ENCODE data around the gene ST3GAL5. TPM values are rescaled to one million over a fixed set of nuclear protein-coding genes. Genes with fewer than 3 reads are reported as not detected.

The ST3GAL5 gene
- total RNA-seq, 1 experiment from 2014 or later: 5.9 TPM

DNA sequence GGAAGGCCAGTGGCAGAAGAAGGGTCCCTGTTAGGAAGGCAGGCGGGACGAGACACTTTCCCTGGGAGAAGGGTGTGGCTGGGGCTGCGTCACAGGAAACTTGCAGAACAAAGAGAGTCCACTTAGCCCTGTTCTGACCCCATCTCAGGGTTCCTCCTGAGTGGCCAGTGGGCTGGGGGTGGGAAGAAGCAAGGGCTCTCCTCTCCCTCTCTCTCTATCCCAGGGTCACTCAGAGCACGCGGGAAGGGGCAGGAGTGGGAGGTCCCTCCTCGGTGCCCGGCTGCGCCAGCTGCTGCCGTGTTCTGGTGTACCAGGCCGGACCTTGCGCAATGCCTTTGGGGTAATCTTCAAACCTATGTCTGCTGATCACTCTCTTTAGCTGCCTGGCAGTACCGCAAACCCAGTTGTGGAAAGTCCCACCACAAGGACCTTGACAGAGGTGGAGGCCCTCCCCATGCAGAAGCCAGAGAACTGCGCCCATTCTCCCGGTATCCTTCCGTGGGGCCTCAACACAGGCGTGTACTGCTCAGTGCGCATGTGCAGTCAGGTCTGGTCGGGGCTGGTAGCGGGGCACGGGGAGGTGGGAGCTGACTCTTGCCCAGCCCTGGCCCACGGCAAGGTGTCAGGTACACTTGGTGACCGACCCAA, 47.8 kb upstream of the ST3GAL5 start:
- peak; percentile 55 to 56 for DNase-seq
- H3K4me2 ChIP-seq: peak overlapping the region; percentile 69
- CTCF ChIA-PET: no interaction called here

DNA sequence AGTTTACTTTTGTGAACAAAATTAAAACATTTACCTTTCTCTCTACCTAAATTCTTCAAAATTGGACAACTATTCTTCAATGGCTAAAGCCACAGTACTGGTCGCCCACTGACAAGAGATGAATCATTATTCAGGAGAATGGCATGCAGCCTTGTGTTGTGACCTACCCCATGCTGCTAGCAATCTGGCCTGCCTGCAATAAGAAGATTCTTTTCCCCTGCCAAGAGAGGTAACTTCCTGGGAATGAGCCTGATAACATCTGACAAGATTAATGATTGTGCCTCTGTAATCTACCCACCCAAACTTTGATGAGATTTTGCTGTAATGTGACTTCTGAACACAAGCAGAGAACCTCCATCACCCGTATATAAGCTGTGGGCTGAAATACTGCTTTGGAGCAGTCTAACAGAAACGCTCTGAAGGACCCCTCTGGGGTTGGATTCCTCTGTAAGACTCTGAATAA, 47.0 kb upstream of the ST3GAL5 start:
- peak; percentile 69 to 97 for DNase-seq
- POLR2A ChIA-PET (ENCODE audit: unreplicated experiment): no interaction called here
- Histone ChIP-seq H3K9me2 (ENCODE audit: insufficient read depth) (no peaks in the 10 kb centered on the region), H3K4me3 (peak overlapping the region; percentile 21; the same call in 1 of the 2 replicates), H3K4me2 (peak overlapping the region; percentile 69), H3K79me2 (ENCODE audit: low read depth) (no peaks in the 10 kb centered on the region), H3K9me3 (ENCODE audit: insufficient read depth, low read depth) (peaks cover 10% of the 10 kb centered on the region; the same call in 1 of the 2 replicates), H3K4me1 (replicated peaks; ENCODE audit: insufficient read depth) (peaks cover 77% of the 10 kb centered on the region), H3K36me3 (ENCODE audit: low read depth) (no peaks in the 10 kb centered on the region), H3K27ac (peak overlapping the region; percentile 87), H4K20me1 (ENCODE audit: insufficient read depth) (no peaks in the 10 kb centered on the region), H3K27me3 (ENCODE audit: insufficient read depth, low read depth) (no peaks in the 10 kb centered on the region), H2AFZ (no peak overlapping the region), H3F3A (ENCODE audit: insufficient read depth, low read depth) (peaks cover 38% of the 10 kb centered on the region)
- BruUV-seq (replicated peaks): no TSS peak
- TF ChIP-seq EZH2 (IDR thresholded peaks at IDR 0.05; ENCODE audit: low read depth): no peak
- no peak for TF ChIP-seq CTCF (conservative IDR thresholded peaks at IDR 0.05)
- intact Hi-C loops (cut with micrococcal nuclease; ENCODE audit: unreplicated experiment): loop anchor here (1.0 kb wide), 1 partner anchor 46 kb away; no protein-coding TSS in a partner anchor
- CTCF ChIA-PET: interaction anchor here (0.5 kb wide), 1 partner anchor 123 kb away, joined by 3 read pairs; no protein-coding TSS in a partner anchor

More for the DNA sequence above, 47.8 kb upstream of the ST3GAL5 start:
- intact Hi-C loops (cut with micrococcal nuclease; ENCODE audit: unreplicated experiment): loop anchor here (1.0 kb wide), 1 partner anchor 47 kb away; no protein-coding TSS in a partner anchor
- H3F3A ChIP-seq (ENCODE audit: insufficient read depth, low read depth): peaks cover 38% of the 10 kb centered on the region
- no peaks in the 10 kb centered on the region for H3K9me2 ChIP-seq (ENCODE audit: insufficient read depth)
- H3K79me2 ChIP-seq (ENCODE audit: low read depth): no peaks in the 10 kb centered on the region
- no peak for TF ChIP-seq CTCF (conservative IDR thresholded peaks at IDR 0.05)
- TF ChIP-seq EZH2 (IDR thresholded peaks at IDR 0.05; ENCODE audit: low read depth): no peak
- no peaks in the 10 kb centered on the region for H4K20me1 ChIP-seq (ENCODE audit: insufficient read depth)
- POLR2A ChIA-PET (ENCODE audit: unreplicated experiment): no interaction called here
- peak overlapping the region; percentile 87 for H3K27ac ChIP-seq
- H3K9me3 ChIP-seq (ENCODE audit: insufficient read depth, low read depth): peaks cover 13% of the 10 kb centered on the region; the same call in 1 of the 2 replicates
- H2AFZ ChIP-seq: 0 out of 2 replicates have a peak overlapping the region, but pooled peaks have one; percentile 42
- peak overlapping the region; percentile 21; the same call in 1 of the 2 replicates for H3K4me3 ChIP-seq
- no peaks in the 10 kb centered on the region for H3K36me3 ChIP-seq (ENCODE audit: low read depth)
- peaks cover 71% of the 10 kb centered on the region for H3K4me1 ChIP-seq (replicated peaks; ENCODE audit: insufficient read depth)
- TSS peak; percentile 90 for BruUV-seq (replicated peaks)
- no peaks in the 10 kb centered on the region for H3K27me3 ChIP-seq (ENCODE audit: insufficient read depth, low read depth)

- Histone ChIP-seq H3K4me2 (peak overlapping the region; percentile 69), H3K4me1 (replicated peaks; ENCODE audit: insufficient read depth) (peaks cover 81% of the 10 kb centered on the region), H3K27ac (peak overlapping the region; percentile 87), H2AFZ (no peak overlapping the region), H4K20me1 (ENCODE audit: insufficient read depth) (no peaks in the 10 kb centered on the region), H3K36me3 (ENCODE audit: low read depth) (0 out of 2 replicates have a peak, but pooled peaks cover 3% of the 10 kb centered on the region), H3K9me3 (ENCODE audit: insufficient read depth, low read depth) (peaks cover 12% of the 10 kb centered on the region; the same call in 1 of the 2 replicates), H3K9me2 (ENCODE audit: insufficient read depth) (no peaks in the 10 kb centered on the region), H3K4me3 (no peak overlapping the region), H3K79me2 (ENCODE audit: low read depth) (no peaks in the 10 kb centered on the region), H3K27me3 (ENCODE audit: insufficient read depth, low read depth) (no peaks in the 10 kb centered on the region), H3F3A (ENCODE audit: insufficient read depth, low read depth) (peaks cover 41% of the 10 kb centered on the region)
- DNase-seq: no peak
- no peak for TF ChIP-seq CTCF (conservative IDR thresholded peaks at IDR 0.05)
- no peak for TF ChIP-seq EZH2 (IDR thresholded peaks at IDR 0.05; ENCODE audit: low read depth)
- ChIA-PET CTCF (interaction anchor here (0.5 kb wide), 1 partner anchor 123 kb away, joined by 3 read pairs; no protein-coding TSS in a partner anchor), POLR2A (ENCODE audit: unreplicated experiment) (no interaction called here)
- intact Hi-C loops (cut with micrococcal nuclease; ENCODE audit: unreplicated experiment): no loop called here
- no TSS peak for BruUV-seq (replicated peaks)
Measured at GRCh38 chr2:85935170-85935745, 46.5 kb upstream of the ST3GAL5 start.
